ENCODE data around the gene SH2D1A. TPM values are rescaled to one million over a fixed set of nuclear protein-coding genes. Genes with fewer than 3 reads are reported as not detected.

The SH2D1A gene
- total and polyA plus RNA-seq, 2 donors from 2014 or later: 2.7 TPM; not detected in 1

GRCh38 chrX:124388562-124388961, 42.2 kb downstream of the SH2D1A start:
- Histone ChIP-seq H3K4me1 (ENCODE audit: control insufficient read depth in 2 of 3, insufficient read depth in 2 of 3, low read depth in 1 of 3, low read length in 3 of 3) (no peaks in the 10 kb centered on the region), H3K36me3 (ENCODE audit: control insufficient read depth in 2 of 3, insufficient read depth in 3 of 3, low read length in 3 of 3) (no peaks in the 10 kb centered on the region), H3K4me3 (ENCODE audit: low read length in 3 of 3) (no peak overlapping the region), H3K27ac (ENCODE audit: low read depth in 2 of 2, low read length in 2 of 2) (no peak overlapping the region), H3K9me3 (ENCODE audit: control insufficient read depth in 2 of 3, insufficient read depth in 1 of 3, low read length in 3 of 3) (no peaks in the 10 kb centered on the region), H3K9ac (ENCODE audit: low read length in 3 of 3) (no peak overlapping the region), H3K27me3 (ENCODE audit: control insufficient read depth, insufficient read depth, low read length) (no peaks in the 10 kb centered on the region)
- FAIRE-seq: peak; percentile 99
- intact Hi-C loops (cut with DNase I): no loop called here
- peak; percentile 31 to 71 (median 53) for DNase-seq
- TF ChIP-seq CTCF (IDR thresholded peaks at IDR 0.05; ENCODE audit: borderline replicate concordance, extremely low read depth, insufficient read depth): peak; percentile 47

DNA sequence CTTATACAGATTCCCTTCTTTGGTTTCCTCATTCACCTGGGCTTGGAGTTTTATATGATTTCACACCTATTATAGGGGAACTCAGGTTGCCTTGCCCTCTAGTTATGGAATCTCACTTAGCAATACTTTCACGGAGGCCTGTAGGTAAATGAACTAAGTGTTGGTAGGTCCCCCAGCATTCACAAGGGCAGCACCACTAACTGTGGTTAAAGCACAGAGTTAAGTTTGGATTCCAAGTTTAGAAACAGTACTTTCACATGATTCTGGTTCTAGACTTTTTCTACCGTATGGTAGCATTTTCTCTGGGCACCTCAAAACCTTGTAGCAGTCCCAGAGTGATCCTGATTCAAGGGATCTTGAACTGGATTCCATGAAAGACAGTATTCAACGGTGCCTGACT, 46.4 kb downstream of the SH2D1A start:
- Histone ChIP-seq H3K9me3 (ENCODE audit: control insufficient read depth in 2 of 3, insufficient read depth in 1 of 3, low read length in 3 of 3) (no peaks in the 10 kb centered on the region), H3K9ac (ENCODE audit: low read length in 3 of 3) (no peak overlapping the region), H3K36me3 (ENCODE audit: control insufficient read depth in 2 of 3, insufficient read depth in 3 of 3, low read length in 3 of 3) (no peaks in the 10 kb centered on the region), H3K27me3 (ENCODE audit: control insufficient read depth, insufficient read depth, low read length) (no peaks in the 10 kb centered on the region), H3K4me3 (ENCODE audit: low read length in 3 of 3) (no peak overlapping the region), H3K4me1 (ENCODE audit: control insufficient read depth in 2 of 3, insufficient read depth in 2 of 3, low read depth in 1 of 3, low read length in 3 of 3) (no peaks in the 10 kb centered on the region), H3K27ac (ENCODE audit: low read depth in 2 of 2, low read length in 2 of 2) (no peak overlapping the region)
- FAIRE-seq (no peak), DNase-seq (no peak)
- intact Hi-C loops (cut with DNase I): no loop called here
- TF ChIP-seq CTCF (IDR thresholded peaks at IDR 0.05; ENCODE audit: borderline replicate concordance, extremely low read depth, insufficient read depth): no peak

GRCh38 chrX:124393238-124393637, 46.9 kb downstream of the SH2D1A start:
- no peak for TF ChIP-seq CTCF (IDR thresholded peaks at IDR 0.05; ENCODE audit: borderline replicate concordance, extremely low read depth, insufficient read depth)
- no peak overlapping the region for H3K9ac ChIP-seq (ENCODE audit: low read length in 3 of 3)
- H3K4me3 ChIP-seq (ENCODE audit: low read length in 3 of 3): no peak overlapping the region
- H3K27ac ChIP-seq (ENCODE audit: low read depth in 2 of 2, low read length in 2 of 2): no peak overlapping the region
- no peaks in the 10 kb centered on the region for H3K36me3 ChIP-seq (ENCODE audit: control insufficient read depth in 2 of 3, insufficient read depth in 3 of 3, low read length in 3 of 3)
- no peaks in the 10 kb centered on the region for H3K9me3 ChIP-seq (ENCODE audit: control insufficient read depth in 2 of 3, insufficient read depth in 1 of 3, low read length in 3 of 3)
- DNase-seq (no peak), FAIRE-seq (no peak)
- H3K27me3 ChIP-seq (ENCODE audit: control insufficient read depth, insufficient read depth, low read length): no peaks in the 10 kb centered on the region
- intact Hi-C loops (cut with DNase I): no loop called here
- H3K4me1 ChIP-seq (ENCODE audit: control insufficient read depth in 2 of 3, insufficient read depth in 2 of 3, low read depth in 1 of 3, low read length in 3 of 3): no peaks in the 10 kb centered on the region

- no peak for TF ChIP-seq CTCF (IDR thresholded peaks at IDR 0.05; ENCODE audit: borderline replicate concordance, extremely low read depth, insufficient read depth)
- Histone ChIP-seq H3K27me3 (ENCODE audit: control insufficient read depth, insufficient read depth, low read length) (no peaks in the 10 kb centered on the region), H3K9ac (ENCODE audit: low read length in 3 of 3) (no peak overlapping the region), H3K9me3 (ENCODE audit: control insufficient read depth in 2 of 3, insufficient read depth in 1 of 3, low read length in 3 of 3) (no peaks in the 10 kb centered on the region), H3K36me3 (ENCODE audit: control insufficient read depth in 2 of 3, insufficient read depth in 3 of 3, low read length in 3 of 3) (no peaks in the 10 kb centered on the region), H3K4me3 (ENCODE audit: low read length in 3 of 3) (no peak overlapping the region), H3K4me1 (ENCODE audit: control insufficient read depth in 2 of 3, insufficient read depth in 2 of 3, low read depth in 1 of 3, low read length in 3 of 3) (no peaks in the 10 kb centered on the region), H3K27ac (ENCODE audit: low read depth in 2 of 2, low read length in 2 of 2) (no peak overlapping the region)
- DNase-seq: no peak
- intact Hi-C loops (cut with DNase I): no loop called here
- FAIRE-seq: no peak
These were observed 47.3 kb downstream of the SH2D1A start for GRCh38 chrX:124393659-124394058.

Data from kidney (tissue), 14 donors.